Endothelial cell of umbilical vein (primary cell): Measurements from ENCODE around the gene ZNF808.

Experiments
- CTCF ChIP-seq, 2 donors: IDR thresholded peaks; 1 replicate in 1 of 2; 2 replicates in 1 of 2; pipeline ENCODE4 v1.5.1; 2011; ENCODE audit warnings: low read length in 2 of 2, mild to moderate bottlenecking in 2 of 2, moderate library complexity in 2 of 2, control low read depth in 1 of 2, inconsistent platforms in 1 of 2, low read depth in 1 of 2; ENCODE audit not compliant: insufficient read depth in 1 of 2; ENCODE audit errors: extremely low read depth in 1 of 2
- EZH2 ChIP-seq: IDR thresholded peaks from 2 replicates; pipeline ENCODE4 v1.6.1; 2012; ENCODE audit warnings: borderline replicate concordance, low read depth, mild to moderate bottlenecking, moderate library complexity, low read length, inconsistent platforms; ENCODE audit not compliant: severe bottlenecking
- GATA2 ChIP-seq: IDR thresholded peaks from 2 replicates; pipeline ENCODE4 v1.7.0; 2011; ENCODE audit warnings: low read depth, mild to moderate bottlenecking, moderate library complexity, mixed read lengths, low read length; ENCODE audit not compliant: insufficient read length, insufficient read depth
- MAX ChIP-seq: IDR thresholded peaks from 2 replicates; pipeline ENCODE4 v1.6.1; 2011; ENCODE audit not compliant: insufficient read depth, insufficient read length
- MYC ChIP-seq: IDR thresholded peaks from one replicate; pipeline ENCODE4 v1.6.1; 2011; ENCODE audit warnings: mild to moderate bottlenecking, low read depth, low read length
- POLR2A ChIP-seq: IDR thresholded peaks from 2 replicates; pipeline ENCODE4 v1.6.1; 2012; ENCODE audit warnings: low read depth, mild to moderate bottlenecking, control low read depth, low read length
- POLR2AphosphoS5 ChIP-seq: IDR thresholded peaks from 2 replicates; pipeline ENCODE4 v1.6.1; 2012; ENCODE audit warnings: low read depth, mild to moderate bottlenecking, control low read depth, low read length, moderate library complexity; ENCODE audit not compliant: insufficient read depth

GRCh38 chr19:52494518-52494917, 33.0 kb upstream of the ZNF808 start:
- no peak for TF ChIP-seq POLR2A
- TF ChIP-seq CTCF (IDR thresholded peaks at IDR 0.05; ENCODE audit: extremely low read depth in 1 of 2, insufficient read depth in 1 of 2, low read depth in 1 of 2, low read length in 2 of 2): no peak
- TF ChIP-seq MYC: no peak
- TF ChIP-seq POLR2AphosphoS5: no peak
- no peak for TF ChIP-seq EZH2
- TF ChIP-seq GATA2: no peak
- no peak for TF ChIP-seq MAX
